ENCODE measurements around the gene SGO1. TPM values are rescaled to one million over a fixed set of nuclear protein-coding genes. Genes with fewer than 3 reads are reported as not detected.

The SGO1 gene
- total RNA-seq, 1 experiment from 2014 or later, result 14.8 TPM

- Histone ChIP-seq H3K9me3 (ENCODE audit: control insufficient read depth, insufficient read depth, low read depth, low read length) (no peaks in the 10 kb centered on the region), H3K4me3 (ENCODE audit: low read depth in 2 of 2, low read length in 2 of 2) (no peak overlapping the region), H3K27ac (ENCODE audit: low read length) (no peak overlapping the region), H3K36me3 (ENCODE audit: control insufficient read depth, insufficient read depth, low read length) (peaks cover 7% of the 10 kb centered on the region), H3K4me1 (ENCODE audit: control insufficient read depth, insufficient read depth, low read length) (peaks cover 2% of the 10 kb centered on the region; the same call in 1 of the 2 replicates), H3K27me3 (ENCODE audit: control insufficient read depth, insufficient read depth, low read length) (no peaks in the 10 kb centered on the region)
- intact Hi-C loops (cut with micrococcal nuclease; ENCODE audit: unreplicated experiment), result no loop called here
- no peak for TF ChIP-seq REST (IDR thresholded peaks at IDR 0.05; ENCODE audit: insufficient read depth in 1 of 2, low read depth in 2 of 2, low read length in 1 of 2)
- TF ChIP-seq TCF7L2 (IDR thresholded peaks at IDR 0.05; ENCODE audit: low read depth, low read length), result no peak
- no peak for TF ChIP-seq SIN3A (IDR thresholded peaks at IDR 0.05; ENCODE audit: borderline replicate concordance, insufficient read depth, low read depth, low read length)
- TF ChIP-seq, protein P1, sequence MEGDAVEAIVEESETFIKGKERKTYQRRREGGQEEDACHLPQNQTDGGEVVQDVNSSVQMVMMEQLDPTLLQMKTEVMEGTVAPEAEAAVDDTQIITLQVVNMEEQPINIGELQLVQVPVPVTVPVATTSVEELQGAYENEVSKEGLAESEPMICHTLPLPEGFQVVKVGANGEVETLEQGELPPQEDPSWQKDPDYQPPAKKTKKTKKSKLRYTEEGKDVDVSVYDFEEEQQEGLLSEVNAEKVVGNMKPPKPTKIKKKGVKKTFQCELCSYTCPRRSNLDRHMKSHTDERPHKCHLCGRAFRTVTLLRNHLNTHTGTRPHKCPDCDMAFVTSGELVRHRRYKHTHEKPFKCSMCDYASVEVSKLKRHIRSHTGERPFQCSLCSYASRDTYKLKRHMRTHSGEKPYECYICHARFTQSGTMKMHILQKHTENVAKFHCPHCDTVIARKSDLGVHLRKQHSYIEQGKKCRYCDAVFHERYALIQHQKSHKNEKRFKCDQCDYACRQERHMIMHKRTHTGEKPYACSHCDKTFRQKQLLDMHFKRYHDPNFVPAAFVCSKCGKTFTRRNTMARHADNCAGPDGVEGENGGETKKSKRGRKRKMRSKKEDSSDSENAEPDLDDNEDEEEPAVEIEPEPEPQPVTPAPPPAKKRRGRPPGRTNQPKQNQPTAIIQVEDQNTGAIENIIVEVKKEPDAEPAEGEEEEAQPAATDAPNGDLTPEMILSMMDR (IDR thresholded peaks at IDR 0.05), result no peak
- TF ChIP-seq POLR2AphosphoS5 (IDR thresholded peaks at IDR 0.05; ENCODE audit: low read depth, low read length), result no peak
- in situ Hi-C loops (cut with HindIII; ENCODE audit: low pct_unique_long_range_greater_than_20kb, low sequenced_read_pairs), result no loop called here
- POLR2A ChIA-PET, result interaction anchor here (0.7 kb wide), 1 partner anchor 1139 kb away, joined by 6 read pairs; no protein-coding TSS in a partner anchor
- ATAC-seq (no peak), DNase-seq (ENCODE audit: low read depth, low spot score) (no peak)
- BruUV-seq (replicated peaks), result no TSS peak
- CTCF ChIA-PET, result no interaction called here
Observed at GRCh38 chr3:20182206-20182605, 3.8 kb downstream of the SGO1 start.

GRCh38 chr3:20181276-20181675 is 4.7 kb downstream of the SGO1 start:
- no TSS peak for BruUV-seq (replicated peaks)
- no peak overlapping the region for H3K4me3 ChIP-seq (ENCODE audit: low read depth in 2 of 2, low read length in 2 of 2)
- no peaks in the 10 kb centered on the region for H3K9me3 ChIP-seq (ENCODE audit: control insufficient read depth, insufficient read depth, low read depth, low read length)
- ChIA-PET CTCF (no interaction called here), POLR2A (no interaction called here)
- intact Hi-C loops (cut with micrococcal nuclease; ENCODE audit: unreplicated experiment), result no loop called here
- no peak overlapping the region for H3K27ac ChIP-seq (ENCODE audit: low read length)
- H3K36me3 ChIP-seq (ENCODE audit: control insufficient read depth, insufficient read depth, low read length), result peaks cover 13% of the 10 kb centered on the region
- H3K27me3 ChIP-seq (ENCODE audit: control insufficient read depth, insufficient read depth, low read length), result no peaks in the 10 kb centered on the region
- in situ Hi-C loops (cut with HindIII; ENCODE audit: low pct_unique_long_range_greater_than_20kb, low sequenced_read_pairs), result no loop called here
- ATAC-seq (no peak), DNase-seq (ENCODE audit: low read depth, low spot score) (no peak)
- TF ChIP-seq, protein P1 (IDR thresholded peaks at IDR 0.05), result no peak
- TF ChIP-seq REST (IDR thresholded peaks at IDR 0.05; ENCODE audit: insufficient read depth in 1 of 2, low read depth in 2 of 2, low read length in 1 of 2) (no peak), POLR2AphosphoS5 (IDR thresholded peaks at IDR 0.05; ENCODE audit: low read depth, low read length) (no peak), TCF7L2 (IDR thresholded peaks at IDR 0.05; ENCODE audit: low read depth, low read length) (no peak), SIN3A (IDR thresholded peaks at IDR 0.05; ENCODE audit: borderline replicate concordance, insufficient read depth, low read depth, low read length) (no peak)
- no peaks in the 10 kb centered on the region; the same call in 1 of the 2 replicates for H3K4me1 ChIP-seq (ENCODE audit: control insufficient read depth, insufficient read depth, low read length)
